HG02938 (cell line): ENCODE data around the gene REC114.
"Not testable (repeated sequence)": the region's sequence is repeated elsewhere in the genome, so short reads cannot be mapped to it uniquely, and the experiment has no call there.

Experiments
- ATAC-seq: cut with Tn5 transposase; IDR thresholded peaks from one replicate; pipeline ENCODE4 v1.9.1; 2021; ENCODE audit warnings: mild to moderate bottlenecking, moderate library complexity; ENCODE audit not compliant: unreplicated experiment

The REC114 gene

GRCh38 chr15:73442968-73443367, at the start of gene REC114:
TSS of gene REC114 (plus strand) at chr15:73443164. CDS start at chr15:73443186, 22 bp downstream.
- no peak for ATAC-seq

- no peak for ATAC-seq
Observed at GRCh38 chr15:73393336-73393735, 49.6 kb upstream of the REC114 start.

- ATAC-seq: no peak
Observed at GRCh38 chr15:73394782-73395181, 48.2 kb upstream of the REC114 start.

- no peak for ATAC-seq
Observed at GRCh38 chr15:73395671-73396070, 47.3 kb upstream of the REC114 start.

GRCh38 chr15:73397461-73397860, 45.5 kb upstream of the REC114 start:
- no peak for ATAC-seq

- ATAC-seq: no peak
Observed at GRCh38 chr15:73398861-73399260, 44.1 kb upstream of the REC114 start.

GRCh38 chr15:73400222-73400621, 42.7 kb upstream of the REC114 start:
- ATAC-seq: not testable (repeated sequence)

GRCh38 chr15:73403171-73403570, 39.8 kb upstream of the REC114 start:
- ATAC-seq: no peak

- no peak for ATAC-seq
Observed at GRCh38 chr15:73414876-73415275, 28.1 kb upstream of the REC114 start.

- no peak for ATAC-seq
Observed at GRCh38 chr15:73424506-73424905, 18.5 kb upstream of the REC114 start.

- no peak for ATAC-seq
Observed at GRCh38 chr15:73425510-73425909, 17.5 kb upstream of the REC114 start.

- no peak for ATAC-seq
Observed at GRCh38 chr15:73426323-73426994, 16.5 kb upstream of the REC114 start.

- ATAC-seq: not testable (repeated sequence)
Observed at GRCh38 chr15:73431329-73431728, 11.6 kb upstream of the REC114 start.

- ATAC-seq: no peak
Observed at GRCh38 chr15:73433873-73434272, 9.1 kb upstream of the REC114 start.

GRCh38 chr15:73436613-73437012, 6.4 kb upstream of the REC114 start:
- ATAC-seq: no peak

GRCh38 chr15:73437543-73438109, 5.3 kb upstream of the REC114 start:
- ATAC-seq: no peak

GRCh38 chr15:73438651-73439050, 4.3 kb upstream of the REC114 start:
- no peak for ATAC-seq

GRCh38 chr15:73440571-73440970, 2.4 kb upstream of the REC114 start:
- no peak for ATAC-seq

- ATAC-seq: no peak
Observed at GRCh38 chr15:73442421-73442820, 543 bp upstream of the REC114 start.

- ATAC-seq: not testable (repeated sequence)
Observed at GRCh38 chr15:73447471-73447870, 4.5 kb downstream of the REC114 start.

- not testable (repeated sequence) for ATAC-seq
Observed at GRCh38 chr15:73448158-73448758, 5.3 kb downstream of the REC114 start.

GRCh38 chr15:73449980-73450379, 7.0 kb downstream of the REC114 start:
- not testable (repeated sequence) for ATAC-seq
